ENCODE measurements around the gene TMEM63A.
"Not testable (repeated sequence)": the region's sequence is repeated elsewhere in the genome, so short reads cannot be mapped to it uniquely, and the experiment has no call there.

The TMEM63A gene

GRCh38 chr1:225819346-225820192 lies 62.6 kb downstream of the TMEM63A start:
- no peak for DNase-seq (ENCODE audit: low read depth)

GRCh38 chr1:225818229-225818628 lies 64.0 kb downstream of the TMEM63A start:
- no peak for DNase-seq (ENCODE audit: low read depth)

- peak; percentile 91 for DNase-seq (ENCODE audit: low read depth)
Measured at GRCh38 chr1:225817611-225818061, 64.5 kb downstream of the TMEM63A start.

GRCh38 chr1:225816643-225817538 lies 65.3 kb downstream of the TMEM63A start:
- DNase-seq (ENCODE audit: low read depth) = no peak

DNA sequence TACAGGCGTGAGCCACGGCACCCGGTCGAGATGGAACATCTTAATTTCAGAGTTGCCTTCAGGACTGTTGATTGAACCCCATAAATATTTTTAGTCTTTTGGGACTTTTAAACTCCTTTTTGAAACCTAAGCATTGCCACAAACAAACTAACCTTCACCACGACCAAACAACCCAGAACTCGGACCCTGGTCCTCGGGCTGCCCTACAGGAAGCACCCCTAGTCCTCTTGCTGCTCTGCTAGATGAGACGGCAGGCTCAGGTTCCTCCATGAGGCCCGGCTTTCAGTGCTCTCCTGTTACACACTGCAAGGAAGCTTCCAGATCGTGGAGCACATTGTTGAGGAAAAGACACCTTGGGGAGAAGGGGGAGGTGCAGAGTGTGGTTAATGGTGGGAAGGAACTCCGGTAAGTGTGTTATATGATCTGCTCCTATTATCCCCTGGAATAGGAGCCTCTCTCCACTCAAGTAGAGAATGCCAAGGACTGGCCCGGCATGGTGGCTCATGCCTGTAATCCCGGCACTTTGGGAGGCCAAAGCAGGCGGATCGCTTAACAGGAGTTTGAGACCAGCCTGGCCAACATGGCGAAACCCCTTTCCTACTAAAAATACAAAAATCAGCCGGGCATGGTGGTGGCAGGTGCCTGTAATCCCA lies 66.5 kb downstream of the TMEM63A start:
- DNase-seq (ENCODE audit: low read depth) = no peak

GRCh38 chr1:225815090-225815489 lies 67.1 kb downstream of the TMEM63A start:
- not testable (repeated sequence) for DNase-seq (ENCODE audit: low read depth)

DNA sequence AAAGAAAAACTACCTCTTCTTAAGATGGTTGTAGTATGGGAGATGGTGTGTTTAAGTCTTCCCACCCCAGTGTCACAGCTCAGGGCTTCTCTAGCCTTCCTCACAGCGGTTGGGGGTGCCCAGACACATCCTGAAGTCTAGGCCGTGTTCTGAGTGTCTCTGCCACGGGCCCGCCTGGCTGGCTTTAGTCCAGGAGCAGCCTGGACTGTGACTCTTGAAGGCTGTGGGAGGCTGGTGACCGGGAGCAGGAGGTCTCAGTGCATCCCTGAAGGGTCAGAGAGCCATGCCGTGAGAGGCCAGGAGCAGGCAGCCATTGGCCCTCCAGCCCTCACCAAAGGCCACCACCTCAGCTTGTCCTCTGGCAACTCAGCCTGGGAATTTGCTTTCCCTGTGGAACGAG lies 67.8 kb downstream of the TMEM63A start:
- DNase-seq (ENCODE audit: low read depth) = no peak

DNA sequence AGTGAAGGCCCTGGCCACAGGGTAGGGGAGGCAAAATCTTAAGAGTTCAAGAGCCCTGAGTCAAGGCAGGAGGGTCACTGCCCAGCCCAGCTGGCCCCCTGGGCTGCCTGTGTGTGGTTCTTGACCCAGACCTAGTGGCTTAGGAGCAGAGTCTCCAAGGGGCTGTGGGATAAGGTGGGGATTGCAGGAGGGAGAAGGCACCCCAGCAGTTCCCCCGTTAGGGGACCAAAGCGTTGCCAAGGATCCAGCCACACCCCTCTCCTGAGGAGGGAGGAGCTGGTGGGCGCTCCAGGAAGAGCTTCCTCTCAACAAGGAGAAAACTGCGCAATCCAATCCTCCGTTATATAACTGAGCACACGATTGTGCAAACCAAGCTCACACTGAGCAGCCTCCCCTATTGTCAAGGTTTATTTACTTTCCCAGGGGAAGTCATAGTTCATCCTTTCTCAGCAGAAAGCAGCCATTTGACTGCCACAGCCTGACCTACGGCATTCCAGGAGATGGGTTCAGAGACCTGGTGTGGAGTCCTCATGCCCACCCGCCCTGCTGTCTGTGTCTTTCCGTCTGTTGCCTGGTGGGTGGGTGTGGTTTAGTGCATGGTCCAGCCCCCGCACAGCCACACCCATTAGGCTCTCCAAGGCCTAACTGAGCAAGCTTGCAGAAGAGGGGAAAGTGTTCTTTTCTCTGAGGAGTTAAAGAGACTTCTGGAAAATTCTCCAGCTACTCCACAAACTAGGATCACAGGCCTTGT lies 68.8 kb downstream of the TMEM63A start:
- peak; percentile 77 for DNase-seq (ENCODE audit: low read depth)

DNA sequence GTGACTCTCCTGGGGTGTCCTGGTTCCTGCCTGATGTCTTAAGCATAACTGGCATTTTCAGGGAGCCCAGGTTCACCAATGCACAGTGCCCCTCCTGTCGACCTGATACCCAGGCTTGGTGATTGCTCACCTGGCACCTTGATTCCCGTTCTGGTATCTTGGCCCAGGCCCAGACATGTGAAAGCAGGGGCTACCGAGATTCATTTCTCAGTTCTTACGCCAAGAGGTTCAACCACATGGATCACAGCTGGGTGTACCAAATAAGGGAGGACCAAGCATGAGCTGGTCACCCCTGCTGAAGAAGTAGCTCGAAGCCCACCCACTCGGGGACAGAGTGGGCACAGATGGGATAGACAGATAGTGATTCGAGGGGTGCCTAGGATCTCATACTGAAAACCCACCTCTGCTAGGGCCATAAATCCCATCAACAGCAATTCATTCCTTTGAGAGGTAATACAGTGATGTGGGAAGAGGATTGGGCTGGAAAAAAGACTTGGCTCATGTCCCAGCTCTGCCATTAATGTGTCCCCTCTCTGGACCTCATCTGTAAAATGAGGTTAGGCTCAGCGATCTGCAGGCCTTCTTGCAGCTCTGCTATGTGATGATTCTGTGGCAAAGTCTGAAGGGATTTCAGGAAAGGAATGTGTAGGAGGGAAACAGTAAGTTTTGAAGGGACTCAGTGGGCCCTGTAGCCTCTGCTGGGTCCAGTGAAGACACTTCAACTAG lies 69.5 kb downstream of the TMEM63A start:
- no peak for DNase-seq (ENCODE audit: low read depth)

DNA sequence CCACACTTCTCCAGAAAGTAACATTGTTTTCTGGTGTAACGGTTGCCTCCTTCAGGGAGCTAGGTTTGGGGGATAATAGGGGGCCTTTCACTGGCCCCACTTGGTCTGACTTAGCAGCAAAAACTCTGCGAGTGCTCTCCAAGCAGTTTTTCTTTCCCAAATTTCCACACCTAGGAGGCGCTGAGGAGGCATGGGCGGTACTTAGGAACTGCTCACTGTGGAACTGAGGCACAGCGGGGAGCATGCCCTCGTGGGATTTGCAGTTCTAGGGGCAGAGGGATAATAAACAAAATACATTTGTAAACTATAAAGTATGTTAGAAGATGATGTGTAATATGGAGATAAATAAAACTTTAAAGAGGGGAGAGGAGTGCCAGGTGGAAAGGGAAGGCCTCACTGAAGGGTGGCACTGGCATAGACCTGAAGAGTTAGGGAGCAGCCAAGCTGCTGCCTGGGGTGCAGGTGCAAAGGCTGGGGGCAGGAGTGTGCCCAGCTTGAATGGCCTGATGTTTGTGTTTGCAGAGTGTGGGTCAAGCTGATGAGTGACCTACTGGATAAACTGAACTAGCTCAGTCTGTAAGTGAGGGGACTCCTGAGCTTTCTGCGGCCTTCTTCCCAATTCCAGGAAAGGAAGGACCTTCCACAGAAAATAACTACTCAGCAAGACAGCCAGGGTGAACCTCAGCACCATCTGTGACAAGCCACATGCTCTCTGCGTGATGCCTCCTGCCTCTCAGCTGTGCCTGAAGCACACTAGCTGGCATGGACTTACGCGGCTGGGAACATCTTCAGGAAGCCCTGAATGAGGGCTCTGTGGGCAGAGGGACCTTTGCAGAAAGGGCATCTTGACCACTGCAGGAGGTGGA lies 70.3 kb downstream of the TMEM63A start:
- DNase-seq (ENCODE audit: low read depth) = peak; percentile 32

DNA sequence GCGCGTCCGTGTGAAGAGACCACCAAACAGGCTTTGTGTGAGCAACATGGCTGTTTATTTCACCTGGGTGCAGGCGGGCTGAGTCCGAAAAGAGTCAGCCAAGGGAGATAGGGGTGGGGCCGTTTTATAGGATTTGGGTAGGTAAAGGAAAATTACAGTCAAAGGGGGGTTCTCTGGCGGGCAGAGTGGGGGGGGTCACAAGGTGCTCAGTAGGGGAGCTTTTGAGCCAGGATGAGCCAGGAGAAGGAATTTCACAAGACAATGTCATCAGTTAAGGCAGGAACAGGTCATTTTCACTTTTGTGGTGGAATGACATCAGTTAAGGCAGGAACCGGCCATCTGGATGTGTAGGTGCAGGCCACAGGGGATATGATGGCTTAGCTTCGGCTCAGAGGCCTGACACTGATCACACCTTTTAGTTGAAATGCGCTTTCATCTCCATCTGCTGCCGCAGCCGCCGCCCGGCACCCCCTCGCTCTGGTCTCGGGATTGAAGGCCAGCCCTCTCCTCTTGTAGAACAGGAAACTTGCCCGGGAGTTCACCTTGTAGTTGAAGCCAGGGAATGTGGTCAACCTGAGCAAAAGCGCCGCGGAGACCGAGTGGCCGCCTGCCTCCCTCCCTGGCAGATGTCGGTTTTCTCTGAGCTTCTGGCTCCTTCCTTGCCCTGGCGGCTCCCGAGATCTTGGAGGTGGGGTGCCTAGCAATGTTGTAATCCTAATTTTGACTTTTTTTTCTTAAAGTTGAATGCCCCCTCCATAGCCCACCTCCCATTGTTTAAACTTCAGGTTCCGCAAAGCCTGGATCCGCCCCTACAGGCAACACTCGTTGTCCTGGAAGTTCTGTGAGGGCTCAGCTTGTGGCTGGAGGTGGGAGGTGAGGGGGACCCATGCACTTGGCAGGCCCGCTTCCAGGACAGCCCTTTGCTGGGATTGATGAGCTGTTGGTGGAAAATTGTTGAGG lies 71.3 kb downstream of the TMEM63A start:
- not testable (repeated sequence) for DNase-seq (ENCODE audit: low read depth)

- DNase-seq (ENCODE audit: low read depth) = peak; percentile 83
Measured at GRCh38 chr1:225809842-225810578, 72.2 kb downstream of the TMEM63A start, which contains the start of gene EPHX1. Gene EPHX1 (plus strand): TSS chr1:225810124. CDS start chr1:225828730, 18,606 bp downstream.

DNA sequence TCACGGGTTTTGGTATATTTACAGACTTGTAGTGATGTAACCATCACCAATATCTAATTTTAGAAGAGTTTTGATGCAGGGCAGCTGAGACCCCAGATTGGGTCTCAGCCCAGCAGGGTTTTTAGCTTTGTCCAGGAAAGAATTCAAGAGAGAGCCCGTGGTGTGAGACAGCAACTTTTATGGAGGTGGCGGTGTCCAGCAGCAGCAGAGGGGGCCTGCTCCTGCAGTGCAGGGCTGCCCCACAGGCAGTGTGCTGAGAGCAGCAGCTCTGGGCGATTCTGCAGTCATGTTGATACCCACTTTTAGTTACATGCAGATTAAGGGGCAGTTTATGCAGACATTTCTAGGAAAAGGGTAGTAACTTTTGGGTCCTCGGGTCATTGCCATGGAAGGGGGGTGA lies 74.0 kb downstream of the TMEM63A start:
- no peak for DNase-seq (ENCODE audit: low read depth)

DNA sequence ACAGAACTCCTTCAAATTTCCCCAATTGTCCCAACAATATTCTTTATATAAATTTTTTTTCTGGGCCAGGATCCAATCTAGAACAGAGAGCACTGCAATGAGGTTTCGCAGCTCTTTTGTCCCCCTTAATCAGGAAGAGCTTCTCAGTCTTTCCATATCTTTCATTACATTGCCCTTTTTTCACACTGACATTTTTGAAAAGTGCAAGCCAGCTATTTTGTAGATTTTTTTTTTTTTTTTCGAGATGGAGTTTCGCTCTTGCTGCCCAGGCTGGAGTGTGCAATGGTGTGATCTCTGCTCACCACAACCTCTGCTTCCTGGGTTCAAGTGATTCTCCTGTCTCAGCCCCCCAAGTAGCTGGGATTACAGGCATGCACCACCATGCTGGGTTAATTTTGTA lies 75.4 kb downstream of the TMEM63A start:
- DNase-seq (ENCODE audit: low read depth) = not testable (repeated sequence)

DNA sequence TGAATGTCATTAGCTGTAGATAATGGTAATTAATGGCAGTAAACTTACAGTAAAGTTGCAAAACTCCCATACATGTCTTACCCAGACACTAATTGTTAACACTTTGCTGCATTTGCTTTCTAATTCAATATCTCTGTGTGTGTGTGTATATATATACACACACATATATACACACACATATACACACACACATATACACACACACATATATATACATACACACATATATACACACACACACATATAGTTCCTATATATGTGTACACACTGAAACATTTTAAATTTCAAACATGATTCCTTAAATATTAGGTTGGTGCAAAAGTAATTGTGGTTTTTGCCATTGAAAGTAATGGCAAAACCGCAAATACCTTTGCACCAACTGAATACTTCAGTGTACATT lies 75.9 kb downstream of the TMEM63A start:
- DNase-seq (ENCODE audit: low read depth) = no peak

DNA sequence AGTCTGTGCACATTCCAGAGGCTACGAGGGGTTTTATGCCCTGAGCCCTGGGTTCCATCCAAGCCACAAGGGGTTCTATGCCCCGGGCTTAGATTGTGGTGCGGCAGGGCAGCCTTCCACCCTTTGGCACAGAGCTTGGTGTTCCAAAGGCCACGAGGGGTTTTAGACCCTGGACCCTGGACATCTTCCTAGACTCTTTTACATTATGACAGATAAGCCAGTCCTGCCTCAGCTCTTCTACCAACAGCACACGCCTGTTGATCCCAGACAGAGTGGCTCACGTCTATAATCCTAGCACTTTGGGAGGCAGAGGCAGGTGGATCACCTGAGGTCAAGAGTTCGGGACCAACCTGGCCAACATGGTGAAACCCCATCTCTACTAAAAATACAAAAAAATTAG lies 81.0 kb downstream of the TMEM63A start:
- not testable (repeated sequence) for DNase-seq (ENCODE audit: low read depth)

DNA sequence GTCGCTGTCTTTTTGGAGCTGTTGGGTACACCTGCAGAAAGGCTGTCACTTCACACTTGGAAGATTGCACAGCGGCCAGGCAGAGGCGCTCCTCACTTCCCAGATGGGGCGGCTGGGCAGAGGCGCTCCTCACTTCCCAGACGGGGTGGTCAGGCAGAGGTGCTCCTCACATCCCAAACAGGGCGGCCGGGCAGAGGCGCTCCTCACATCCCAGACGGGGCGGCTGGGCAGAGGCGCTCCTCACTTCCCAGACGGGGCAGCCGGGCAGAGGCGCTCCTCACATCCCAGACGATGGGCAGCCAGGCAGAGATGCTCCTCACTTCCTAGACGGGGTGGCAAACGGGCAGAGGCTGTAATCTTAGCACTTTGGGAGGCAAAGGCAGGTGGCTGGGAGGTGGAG lies 86.1 kb downstream of the TMEM63A start:
- not testable (repeated sequence) for DNase-seq (ENCODE audit: low read depth)
